H1 (cell line): ENCODE results near the gene SEPTIN5. TPM values are rescaled to one million over a fixed set of nuclear protein-coding genes. Genes with fewer than 3 reads are reported as not detected.

ENCODE experiments used
- CTCF ChIA-PET: fragments of 300-600 bp; sonication (Branson Sonifier 250); formaldehyde crosslinking; loops from one replicate; lab custom pipeline; 2021; ENCODE audit not compliant: partially characterized antibody; lab: Charles Lee
- POLR2A ChIA-PET: fragments of 300-600 bp; sonication (Branson Sonifier 250); formaldehyde crosslinking; loops from one replicate; lab custom pipeline; 2021; ENCODE audit warnings: inconsistent platforms; ENCODE audit not compliant: partially characterized antibody; lab: Charles Lee
- DNase-seq, 2 experiments: peaks; one replicate each; pipeline versions ENCODE4 v3.0.0 to v3.0.0-alpha.2; 2010 to 2022; ENCODE audit warnings: low spot score in 2 of 2, low read depth in 1 of 2, mixed read lengths in 1 of 2
- FAIRE-seq: peaks from 2 replicates; lab custom pipeline; 2011; peaks lifted over from hg19 to GRCh38; lab: Jason Lieb, UNC
- H2AFZ ChIP-seq: 2 replicates; pipeline ENCODE4 v1.8.1; 2012; ENCODE audit warnings: low read length, inconsistent platforms
- H2AK5ac ChIP-seq: 2 replicates; pipeline ENCODE4 v1.6.1; 2013; ENCODE audit warnings: low read depth, low read length
- H2BK120ac ChIP-seq: replicated peaks from 2 replicates; pipeline ENCODE3; 2013; ENCODE audit warnings: low read depth, low read length, inconsistent platforms
- H2BK12ac ChIP-seq: 2 replicates; pipeline ENCODE4 v1.6.1; 2013; ENCODE audit warnings: low read depth, low read length
- H2BK15ac ChIP-seq: 2 replicates; pipeline ENCODE4 v1.6.1; 2013; ENCODE audit warnings: low read length
- H2BK20ac ChIP-seq: 2 replicates; pipeline ENCODE4 v1.6.1; 2013; ENCODE audit warnings: low read length
- H2BK5ac ChIP-seq: 2 replicates; pipeline ENCODE4 v1.6.1; 2013; ENCODE audit warnings: low read depth, low read length
- H3K14ac ChIP-seq: 2 replicates; pipeline ENCODE4 v1.6.1; 2013; ENCODE audit warnings: inconsistent platforms; ENCODE audit not compliant: insufficient read length
- H3K18ac ChIP-seq: 2 replicates; pipeline ENCODE4 v1.6.1; 2013; ENCODE audit warnings: low read length; ENCODE audit errors: extremely low read depth
- H3K23ac ChIP-seq: 2 replicates; pipeline ENCODE4 v1.6.1; 2013; ENCODE audit warnings: inconsistent platforms; ENCODE audit not compliant: insufficient read length
- H3K23me2 ChIP-seq: 2 replicates; pipeline ENCODE4 v1.6.1; 2013; ENCODE audit warnings: low read depth, low read length
- H3K27ac ChIP-seq: 2 replicates; pipeline ENCODE4 v1.6.1; 2011; ENCODE audit warnings: low read depth, low read length, inconsistent platforms
- H3K27me3 ChIP-seq, 4 experiments: replicated peaks in 1 of 4; 1 replicate in 1 of 4; 2 replicates in 3 of 4; pipeline versions ENCODE4 v1.6.1 to v1.8.1; 2011 to 2013; ENCODE audit warnings: low read length in 3 of 4, mild to moderate bottlenecking in 3 of 4, inconsistent platforms in 2 of 4, mixed read lengths in 2 of 4, moderate library complexity in 1 of 4; ENCODE audit not compliant: control insufficient read depth in 3 of 4, insufficient read depth in 3 of 4; ENCODE audit errors: extremely low read depth in 1 of 4
- H3K36me3 ChIP-seq, 4 experiments: 2 replicates each; pipeline versions ENCODE4 v1.6.1 to v1.8.1; 2011 to 2013; ENCODE audit warnings: mild to moderate bottlenecking in 4 of 4, low read length in 3 of 4, moderate library complexity in 2 of 4, control low read depth in 1 of 4, inconsistent platforms in 1 of 4; ENCODE audit not compliant: insufficient read depth in 4 of 4, control insufficient read depth in 2 of 4
- H3K4ac ChIP-seq: replicated peaks from 2 replicates; pipeline ENCODE3; 2013; ENCODE audit warnings: low read length, low read depth, mixed read lengths, inconsistent platforms; ENCODE audit not compliant: insufficient read length
- H3K4me1 ChIP-seq, 4 experiments: replicated peaks in 1 of 4; 1 replicate in 1 of 4; 2 replicates in 3 of 4; pipeline versions ENCODE4 v1.6.1 to v1.8.1; 2011 to 2013; ENCODE audit warnings: low read length in 3 of 4, inconsistent platforms in 2 of 4, mixed read lengths in 1 of 4; ENCODE audit not compliant: insufficient read depth in 4 of 4, control insufficient read depth in 3 of 4
- H3K4me2 ChIP-seq, 2 experiments: 2 replicates each; pipeline versions ENCODE4 v1.6.1 to v1.8.1; 2011 to 2013; ENCODE audit warnings: low read depth in 2 of 2, low read length in 2 of 2, control low read depth in 1 of 2, inconsistent platforms in 1 of 2, mild to moderate bottlenecking in 1 of 2; ENCODE audit not compliant: insufficient read depth in 1 of 2
- H3K4me3 ChIP-seq, 4 experiments: fragments of 200-600, 300-600 bp in 1 of 4; sonication (generic), shearing (Covaris generic), sonication (Bioruptor Twin) in 1 of 4; 2 replicates each; pipeline versions ENCODE4 v1.5.1 to v1.8.1; 2011 to 2016; ENCODE audit warnings: low read length in 4 of 4, low read depth in 3 of 4, control low read depth in 2 of 4, inconsistent platforms in 2 of 4, mild to moderate bottlenecking in 2 of 4, mixed read lengths in 1 of 4, moderate library complexity in 1 of 4; ENCODE audit not compliant: insufficient read depth in 2 of 4; ENCODE audit errors: extremely low read depth in 1 of 4
- H3K56ac ChIP-seq: replicated peaks from 2 replicates; pipeline ENCODE3; 2013; ENCODE audit warnings: low read depth, mild to moderate bottlenecking, mixed read lengths, low read length, inconsistent platforms; ENCODE audit not compliant: insufficient read length
- H3K79me1 ChIP-seq: 2 replicates; pipeline ENCODE4 v1.6.1; 2013; ENCODE audit warnings: low read depth, low read length, control low read depth
- H3K79me2 ChIP-seq, 2 experiments: 2 replicates each; pipeline versions ENCODE4 v1.6.1 to v1.8.1; 2012 to 2013; ENCODE audit warnings: low read length in 2 of 2, mild to moderate bottlenecking in 2 of 2, inconsistent platforms in 1 of 2; ENCODE audit not compliant: insufficient read depth in 2 of 2, control insufficient read depth in 1 of 2
- H3K9ac ChIP-seq, 4 experiments: replicated peaks in 1 of 4; 1 replicate in 1 of 4; 2 replicates in 3 of 4; pipeline versions ENCODE4 v1.6.1 to v1.8.1; 2011 to 2013; ENCODE audit warnings: low read depth in 3 of 4, low read length in 3 of 4, control low read depth in 2 of 4, mild to moderate bottlenecking in 2 of 4, moderate library complexity in 2 of 4, inconsistent platforms in 1 of 4; ENCODE audit errors: extremely low read depth in 1 of 4
- H3K9me3 ChIP-seq, 2 experiments: 2 replicates each; pipeline versions ENCODE4 v1.6.1 to v1.8.1; 2012 to 2013; ENCODE audit warnings: mild to moderate bottlenecking in 2 of 2, moderate library complexity in 2 of 2, control low read depth in 1 of 2, inconsistent platforms in 1 of 2, low read depth in 1 of 2, low read length in 1 of 2, mixed read lengths in 1 of 2; ENCODE audit not compliant: insufficient read depth in 2 of 2
- H4K20me1 ChIP-seq, 2 experiments: replicated peaks in 1 of 2; 2 replicates each; pipeline versions ENCODE3 to v1.8.1; 2011 to 2013; ENCODE audit warnings: inconsistent platforms in 2 of 2, low read length in 2 of 2, mild to moderate bottlenecking in 1 of 2; ENCODE audit not compliant: insufficient read depth in 2 of 2, control insufficient read depth in 1 of 2
- H4K5ac ChIP-seq: 2 replicates; pipeline ENCODE4 v1.6.1; 2013; ENCODE audit warnings: low read length, low read depth, mixed read lengths, inconsistent platforms; ENCODE audit not compliant: insufficient read length
- H4K8ac ChIP-seq: 2 replicates; pipeline ENCODE4 v1.8.0; 2013; ENCODE audit warnings: mild to moderate bottlenecking, moderate library complexity, low read length, inconsistent platforms; ENCODE audit not compliant: insufficient read depth; ENCODE audit errors: extremely low read depth
- H4K91ac ChIP-seq: replicated peaks from 2 replicates; pipeline ENCODE3; 2013; ENCODE audit warnings: low read length, mixed read lengths, inconsistent platforms; ENCODE audit not compliant: insufficient read length
- BCL11A ChIP-seq, 2 experiments: IDR thresholded peaks; one replicate each; pipeline ENCODE4 v1.6.1; 2011; ENCODE audit warnings: low read depth in 2 of 2, low read length in 2 of 2, mild to moderate bottlenecking in 2 of 2
- BRCA1 ChIP-seq: IDR thresholded peaks from 2 replicates; pipeline ENCODE4 v1.6.1; 2012; ENCODE audit warnings: low read depth, low read length, improper control_type of control experiment
- CHD1 ChIP-seq: IDR thresholded peaks from 2 replicates; pipeline ENCODE4 v1.6.1; 2012; ENCODE audit warnings: low read depth, low read length, improper control_type of control experiment
- JUND ChIP-seq: IDR thresholded peaks from 2 replicates; pipeline ENCODE4 v1.6.1; 2011; ENCODE audit warnings: mild to moderate bottlenecking, improper control_type of control experiment, low read length
- POLR2A ChIP-seq, 2 experiments: IDR thresholded peaks; 1 replicate in 1 of 2; 2 replicates in 1 of 2; pipeline ENCODE4 v1.6.1; 2011; ENCODE audit warnings: low read depth in 2 of 2, low read length in 2 of 2, mild to moderate bottlenecking in 2 of 2; ENCODE audit errors: control extremely low read depth in 1 of 2
- SRF ChIP-seq: IDR thresholded peaks from 2 replicates; pipeline ENCODE4 v1.6.1; 2011; ENCODE audit warnings: mild to moderate bottlenecking, low read depth, low read length, moderate library complexity
- SUZ12 ChIP-seq: fragments of 200-600 bp; sonication (generic); IDR thresholded peaks from 2 replicates; pipeline ENCODE4 v1.6.1; 2012; ENCODE audit warnings: mild to moderate bottlenecking, inconsistent platforms, low read length, moderate library complexity, mixed read lengths
- TCF12 ChIP-seq: IDR thresholded peaks from 2 replicates; pipeline ENCODE4 v1.6.1; 2011; ENCODE audit warnings: low read depth, mild to moderate bottlenecking, low read length
- TEAD4 ChIP-seq: IDR thresholded peaks from 2 replicates; pipeline ENCODE4 v1.6.1; 2012; ENCODE audit warnings: low read depth, low read length, inconsistent platforms, mixed read lengths
- YY1 ChIP-seq: IDR thresholded peaks from 2 replicates; pipeline ENCODE4 v1.6.1; 2011; ENCODE audit warnings: low read depth, mild to moderate bottlenecking, low read length
- WGBS, 2 experiments: shearing (Covaris generic) in 1 of 2; methylation state at CpG; one replicate each; pipeline versions ENCODE4 v1.1.6 to v1.1.7; 2013 to 2015; ENCODE audit warnings: low lambda C conversion rate in 2 of 2, mixed read lengths in 2 of 2, inconsistent platforms in 1 of 2, low coverage in 1 of 2, missing lambda C conversion rate in 1 of 2; ENCODE audit not compliant: insufficient replicate concordance in 2 of 2, insufficient coverage in 1 of 2, insufficient read length in 1 of 2; ENCODE audit errors: extremely low coverage in 1 of 2, missing lambda C conversion rate in 1 of 2; 5-methylcytosine and 5-hydroxymethylcytosine counted together
- polyA plus RNA-seq, 7 experiments: library from polyadenylated mRNA; depleted of rRNA in 3 of 7; stranded (reverse) in 5 of 7; unstranded in 2 of 7; fragments of >200 nt in 5 of 7; fragments of 200-250 nt in 2 of 7; gene quantifications; 1 replicate in 5 of 7; 2 replicates in 1 of 7; 4 replicates in 1 of 7; pipeline versions ENCODE4 v1.2.1 to v1.2.3, GENCODE V29; 2011 to 2013; ENCODE audit warnings: missing spikeins in 2 of 7, mixed read lengths in 2 of 7
- total RNA-seq: library from RNA; stranded (reverse); fragmentation: NEBNext Ultra II Directional; extraction: Animal tissue kit (Norgen Biotek cat#: 25700); gene quantifications from 2 replicates; pipeline ENCODE4 v1.2.1, GENCODE V29; 2021
- TF ChIP-seq, protein P1 (sequence below): IDR thresholded peaks from 2 replicates; pipeline ENCODE4 v1.6.1; 2012; ENCODE audit warnings: low read length, inconsistent platforms

Gene SEPTIN5
- total and polyA plus RNA-seq, 2 of the 8 experiments (the other 6 are each of a cell fraction or from before 2014, with no cell fraction given): 6.0 to 8.6 TPM

GRCh38 chr22:19716041-19716828 lies 1.9 kb downstream of the SEPTIN5 start:
- FAIRE-seq (no peak), DNase-seq (no peak)
- H4K20me1 ChIP-seq: peaks cover 8 to 17% of the 10 kb centered on the region in 2 experiments
- H4K91ac ChIP-seq: no peak overlapping the region
- no peaks in the 10 kb centered on the region; a peak in 1 of 4 replicates for H3K9me3 ChIP-seq
- no peaks in the 10 kb centered on the region for H3K79me2 ChIP-seq
- H2AFZ ChIP-seq: no peak overlapping the region
- H4K8ac ChIP-seq: peak overlapping the region; percentile 12; the same call in 1 of the 2 replicates
- peaks cover 0 to 18% (median 9%) of the 10 kb centered on the region in 4 experiments; a peak in 5 of 7 replicates for H3K4me1 ChIP-seq
- H3K4ac ChIP-seq: no peak overlapping the region
- H3K56ac ChIP-seq: no peak overlapping the region
- H3K27ac ChIP-seq: no peak overlapping the region
- peak overlapping the region; percentile 90; the same call in 1 of the 2 replicates for H2BK12ac ChIP-seq
- H2BK20ac ChIP-seq: 0 out of 2 replicates have a peak overlapping the region, but pooled peaks have one; percentile 61
- H3K79me1 ChIP-seq: no peaks in the 10 kb centered on the region; the same call in 1 of the 2 replicates
- H3K23ac ChIP-seq: no peak overlapping the region
- no peak overlapping the region; the same call in 1 of the 2 replicates for H3K18ac ChIP-seq
- no peak overlapping the region for H3K9ac ChIP-seq
- H2BK120ac ChIP-seq: no peak overlapping the region
- peak overlapping the region; percentile 1; the same call in 1 of the 2 replicates for H2AK5ac ChIP-seq
- H3K14ac ChIP-seq: no peak overlapping the region
- no peak overlapping the region for H4K5ac ChIP-seq
- H3K4me3 ChIP-seq: no peak overlapping the region
- ChIA-PET POLR2A (interaction anchor here (1.0 to 2.4 kb wide), 2 partner anchors 37 to 52 kb away, joined by 3 to 7 read pairs; no protein-coding TSS in a partner anchor), CTCF (interaction anchor here (0.8 to 3.8 kb wide), 10 partner anchors 8 to 194 kb away, joined by 3 to 30 read pairs (median 4); no protein-coding TSS in a partner anchor)
- H2BK5ac ChIP-seq: no peak overlapping the region; the same call in 1 of the 2 replicates
- H2BK15ac ChIP-seq: peak overlapping the region; percentile 61; the same call in 1 of the 2 replicates
- H3K36me3 ChIP-seq: peaks cover 0 to 5% (median 0%) of the 10 kb centered on the region in 4 experiments; a peak in 1 of 8 replicates
- H3K4me2 ChIP-seq: no peak overlapping the region
- peaks cover 12% of the 10 kb centered on the region; the same call in 1 of the 2 replicates for H3K23me2 ChIP-seq
- 84% methylated on average over 10 of the region's 11 CpGs; no CpG with 5 or more reads in 1 of the 2 experiments for WGBS, 2 experiments
- peaks cover 32 to 80% (median 65%) of the 10 kb centered on the region in 4 experiments for H3K27me3 ChIP-seq
- TF ChIP-seq BCL11A (IDR thresholded peaks at IDR 0.05; ENCODE audit: low read depth in 2 of 2, low read length in 2 of 2) (no peak), SRF (no peak), CHD1 (no peak), SUZ12 (no peak), JUND (no peak), YY1 (no peak), BRCA1 (no peak), POLR2A (IDR thresholded peaks at IDR 0.05; ENCODE audit: control extremely low read depth in 1 of 2, low read depth in 2 of 2, low read length in 2 of 2) (no peak), TEAD4 (no peak), TCF12 (no peak)
- TF ChIP-seq, protein P1, sequence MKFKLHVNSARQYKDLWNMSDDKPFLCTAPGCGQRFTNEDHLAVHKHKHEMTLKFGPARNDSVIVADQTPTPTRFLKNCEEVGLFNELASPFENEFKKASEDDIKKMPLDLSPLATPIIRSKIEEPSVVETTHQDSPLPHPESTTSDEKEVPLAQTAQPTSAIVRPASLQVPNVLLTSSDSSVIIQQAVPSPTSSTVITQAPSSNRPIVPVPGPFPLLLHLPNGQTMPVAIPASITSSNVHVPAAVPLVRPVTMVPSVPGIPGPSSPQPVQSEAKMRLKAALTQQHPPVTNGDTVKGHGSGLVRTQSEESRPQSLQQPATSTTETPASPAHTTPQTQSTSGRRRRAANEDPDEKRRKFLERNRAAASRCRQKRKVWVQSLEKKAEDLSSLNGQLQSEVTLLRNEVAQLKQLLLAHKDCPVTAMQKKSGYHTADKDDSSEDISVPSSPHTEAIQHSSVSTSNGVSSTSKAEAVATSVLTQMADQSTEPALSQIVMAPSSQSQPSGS: no peak
